Left ventricle myocardium inferior (tissue), 1 donor: ENCODE data around the gene ZNF264. TPM values are rescaled to one million over a fixed set of nuclear protein-coding genes. Genes with fewer than 3 reads are reported as not detected.

Experiments
- DNase-seq: peaks from one replicate; pipeline ENCODE4 v3.0.0-alpha.2; 2020
- H3K27ac ChIP-seq: fragments of 200-600 bp; replicated peaks from 2 replicates; pipeline ENCODE4 v1.8.0; 2021
- H3K27me3 ChIP-seq: fragments of 200-600 bp; 2 replicates; pipeline ENCODE4 v1.8.0; 2021; ENCODE audit warnings: low read depth
- H3K36me3 ChIP-seq: fragments of 200-600 bp; 2 replicates; pipeline ENCODE4 v1.8.0; 2021
- H3K4me1 ChIP-seq: fragments of 200-600 bp; 2 replicates; pipeline ENCODE4 v1.8.0; 2021
- H3K4me3 ChIP-seq: fragments of 200-600 bp; 2 replicates; pipeline ENCODE4 v1.8.0; 2021; ENCODE audit warnings: mild to moderate bottlenecking, moderate library complexity
- H3K9me3 ChIP-seq: fragments of 200-600 bp; replicated peaks from 2 replicates; pipeline ENCODE4 v1.8.0; 2021
- CTCF ChIP-seq: fragments of 200-600 bp; IDR thresholded peaks from 2 replicates; pipeline ENCODE4 v1.8.0; 2021; ENCODE audit warnings: antibody characterized with exemption, mild to moderate bottlenecking, borderline replicate concordance
- intact Hi-C: fragments of 100-400 bp; cut with micrococcal nuclease; formaldehyde crosslinking; loops from one replicate; pipeline ENCODE4 v1.11.0; 2022
- long read RNA-seq: library from polyadenylated mRNA; unstranded; transcript quantifications from one replicate; pipeline ENCODE4 v2.0.0, GENCODE V29; 2021
- total RNA-seq: library from RNA; stranded (reverse); fragmentation: NEBNext Ultra II Directional; extraction: Animal tissue kit (Norgen Biotek cat#: 25700); gene quantifications from one replicate; pipeline ENCODE4 v1.2.1, GENCODE V29; 2021
- donor health status: DM: no; HTN: yes; CAD: no; lungs with severe emphysema.

ZNF264 gene
- total RNA-seq: 15.5 TPM
- long read RNA-seq, full-length matches to known transcripts: 1 of 1 reads
- long read RNA-seq, partial matches to known transcripts: 0 of 1 reads
- long read RNA-seq, other reads (novel, unspliced or antisense): 0 of 1 reads

DNA sequence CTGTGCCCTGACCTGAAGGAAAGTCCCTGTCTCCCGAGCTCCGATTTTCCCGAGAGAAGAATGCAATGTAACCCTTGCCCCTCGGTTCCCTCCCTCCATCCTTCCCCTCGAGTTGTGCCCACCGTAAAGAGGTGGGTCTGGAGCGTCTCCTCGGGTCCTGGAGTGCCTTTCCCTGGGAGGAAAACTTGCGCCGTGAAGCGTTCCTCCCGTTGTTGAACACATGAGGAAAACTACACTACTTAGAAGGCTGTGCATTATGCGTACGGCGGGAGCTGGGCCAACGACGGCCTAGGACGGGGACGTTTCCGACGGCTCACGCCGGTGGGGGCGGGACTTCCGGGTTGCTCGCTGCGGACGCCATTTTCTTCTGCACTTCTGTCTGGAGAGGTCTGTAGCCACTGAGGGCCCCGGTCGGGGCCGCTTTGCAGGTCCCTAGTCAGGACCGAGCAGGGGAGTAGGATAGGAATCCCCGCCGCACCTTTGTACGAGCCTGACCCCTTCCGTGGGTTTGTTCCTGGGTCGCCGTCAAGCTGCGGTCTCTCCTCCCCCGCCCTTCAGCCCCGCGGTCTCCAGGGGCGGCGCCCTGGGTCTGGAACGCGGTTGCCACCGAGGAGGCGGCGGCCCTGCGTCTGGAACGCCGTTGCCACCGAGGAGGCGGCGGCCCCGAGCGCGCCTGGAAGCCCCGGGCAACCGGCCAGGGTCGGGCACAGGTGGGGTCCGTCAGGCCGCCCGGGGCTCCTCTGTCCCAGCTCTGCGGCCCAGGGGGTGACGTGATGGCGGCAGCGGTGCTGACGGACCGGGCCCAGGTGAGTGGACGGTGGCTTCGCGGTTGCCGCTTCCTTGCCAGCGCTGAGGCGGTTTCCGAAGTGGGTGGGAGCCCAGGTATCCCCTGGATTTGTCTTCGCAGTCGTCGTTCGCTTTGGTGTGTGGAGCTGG, at the start of gene ZNF264:
Gene ZNF264 (plus strand): TSS at position 360 of the 936 bp plus-strand sequence. CDS start 414 bp downstream, at position 774.
- Histone ChIP-seq H3K4me1 (peaks cover 38% of the 10 kb centered on the region), H3K27ac (peak within 1 kb of the TSS; percentile 89), H3K27me3 (peaks cover 14% of the 10 kb centered on the region), H3K4me3 (peak within 1 kb of the TSS; percentile 98), H3K9me3 (no peaks in the 10 kb centered on the region), H3K36me3 (peaks cover 29% of the 10 kb centered on the region)
- DNase-seq: peak; percentile 95
- intact Hi-C loops: no loop called here
- no peak for TF ChIP-seq CTCF

GRCh38 chr19:57141699-57142098, 49.6 kb upstream of the ZNF264 start:
- TF ChIP-seq CTCF: no peak
- Histone ChIP-seq H3K9me3 (no peaks in the 10 kb centered on the region), H3K36me3 (no peaks in the 10 kb centered on the region), H3K4me3 (no peak overlapping the region), H3K27ac (no peak overlapping the region), H3K4me1 (no peaks in the 10 kb centered on the region), H3K27me3 (peaks cover 7% of the 10 kb centered on the region)
- DNase-seq: no peak
- intact Hi-C loops: no loop called here

DNA sequence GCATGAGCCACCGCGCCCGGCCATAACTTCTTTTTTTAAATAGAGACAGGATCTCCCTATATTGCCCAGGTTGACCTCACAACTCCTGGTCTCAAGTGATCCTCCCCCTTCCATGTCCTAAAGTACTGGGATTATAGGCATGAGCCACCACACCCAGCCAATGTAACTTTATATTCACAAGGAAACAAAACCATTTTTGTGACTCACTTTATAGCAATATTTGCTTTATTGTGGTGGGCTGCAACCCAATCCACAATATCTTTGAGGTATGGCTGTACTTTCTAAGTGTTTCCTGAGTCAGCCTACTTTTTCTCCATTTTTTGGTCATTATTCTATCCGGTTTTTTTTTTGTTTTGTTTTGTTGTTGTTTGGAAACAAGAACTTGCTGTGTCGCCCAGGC, 38.4 kb upstream of the ZNF264 start:
- DNase-seq: no peak
- peaks cover 22% of the 10 kb centered on the region for H3K27me3 ChIP-seq
- no peak for TF ChIP-seq CTCF
- no peaks in the 10 kb centered on the region for H3K4me1 ChIP-seq
- no peak overlapping the region for H3K27ac ChIP-seq
- no peaks in the 10 kb centered on the region for H3K9me3 ChIP-seq
- intact Hi-C loops: no loop called here
- no peaks in the 10 kb centered on the region for H3K36me3 ChIP-seq
- no peak overlapping the region for H3K4me3 ChIP-seq

GRCh38 chr19:57161985-57162539, 29.2 kb upstream of the ZNF264 start:
- Histone ChIP-seq H3K27me3 (no peaks in the 10 kb centered on the region), H3K9me3 (no peaks in the 10 kb centered on the region), H3K4me1 (no peaks in the 10 kb centered on the region), H3K4me3 (no peak overlapping the region), H3K36me3 (no peaks in the 10 kb centered on the region), H3K27ac (no peak overlapping the region)
- intact Hi-C loops: no loop called here
- DNase-seq: no peak
- no peak for TF ChIP-seq CTCF

DNA sequence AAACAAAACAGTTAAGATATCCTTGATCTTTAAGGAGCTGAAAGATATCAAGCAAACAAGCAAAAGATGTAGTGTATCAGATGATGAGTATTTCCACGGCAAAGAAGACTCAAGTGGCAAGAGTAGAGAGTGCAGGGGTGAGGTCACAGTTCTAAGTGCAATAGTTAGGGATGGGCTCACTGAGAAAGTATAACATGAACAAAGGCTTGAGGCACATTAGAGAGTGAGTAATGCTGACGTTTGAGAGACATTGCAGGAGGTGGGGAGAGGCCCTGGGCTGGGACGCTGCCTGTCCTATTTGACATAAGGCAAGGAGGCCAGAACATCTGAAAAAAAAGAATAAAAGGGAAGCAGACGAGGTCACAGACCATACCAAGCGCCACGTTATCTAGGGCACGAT, 25.5 kb upstream of the ZNF264 start:
- Histone ChIP-seq H3K27me3 (no peaks in the 10 kb centered on the region), H3K4me1 (no peaks in the 10 kb centered on the region), H3K9me3 (no peaks in the 10 kb centered on the region), H3K4me3 (no peak overlapping the region), H3K27ac (no peak overlapping the region), H3K36me3 (no peaks in the 10 kb centered on the region)
- TF ChIP-seq CTCF: no peak
- DNase-seq: no peak
- intact Hi-C loops: no loop called here
